Vagina (tissue), 2 donors: ENCODE data around the gene KCNK1.

Source experiments
- POLR2A ChIP-seq, 2 donors: fragments of 450-650 bp; IDR thresholded peaks; one replicate each; pipeline ENCODE4 v1.6.1; 2017; ENCODE audit warnings: antibody characterized with exemption in 2 of 2, mild to moderate bottlenecking in 2 of 2, moderate library complexity in 2 of 2
- POLR2AphosphoS5 ChIP-seq, 2 donors: sonication (generic); formaldehyde crosslinking; IDR thresholded peaks; one replicate each; pipeline ENCODE4 v1.9.0; 2017; ENCODE audit warnings: antibody characterized with exemption in 2 of 2, mild to moderate bottlenecking in 2 of 2, low read depth in 1 of 2; ENCODE audit not compliant: insufficient read depth in 1 of 2
- TF ChIP-seq, protein P1 (sequence below), 3 experiments: fragments of 450-650 bp in 2 of 3; fragments of 200-600 bp in 1 of 3; sonication (generic) in 1 of 3; IDR thresholded peaks; one replicate each; pipeline ENCODE4 v1.5.1; 2017 to 2019; ENCODE audit warnings: antibody characterized with exemption in 3 of 3, mild to moderate bottlenecking in 2 of 3, moderate library complexity in 2 of 3

DNA sequence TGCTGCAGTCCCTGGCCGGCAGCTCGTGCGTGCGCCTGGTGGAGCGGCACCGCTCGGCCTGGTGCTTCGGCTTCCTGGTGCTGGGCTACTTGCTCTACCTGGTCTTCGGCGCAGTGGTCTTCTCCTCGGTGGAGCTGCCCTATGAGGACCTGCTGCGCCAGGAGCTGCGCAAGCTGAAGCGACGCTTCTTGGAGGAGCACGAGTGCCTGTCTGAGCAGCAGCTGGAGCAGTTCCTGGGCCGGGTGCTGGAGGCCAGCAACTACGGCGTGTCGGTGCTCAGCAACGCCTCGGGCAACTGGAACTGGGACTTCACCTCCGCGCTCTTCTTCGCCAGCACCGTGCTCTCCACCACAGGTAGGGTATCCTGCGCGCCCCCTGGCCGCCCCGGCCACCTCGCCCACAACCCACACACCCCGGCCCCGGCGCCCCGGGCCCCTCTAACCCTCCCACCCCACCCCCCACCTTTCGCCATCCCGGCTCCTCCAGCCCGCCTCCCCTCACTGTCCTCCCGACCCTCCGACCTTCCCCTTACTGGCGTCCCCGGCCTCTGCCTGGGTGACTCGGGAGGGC, 352 bp downstream of the KCNK1 start:
- TF ChIP-seq, protein P1, sequence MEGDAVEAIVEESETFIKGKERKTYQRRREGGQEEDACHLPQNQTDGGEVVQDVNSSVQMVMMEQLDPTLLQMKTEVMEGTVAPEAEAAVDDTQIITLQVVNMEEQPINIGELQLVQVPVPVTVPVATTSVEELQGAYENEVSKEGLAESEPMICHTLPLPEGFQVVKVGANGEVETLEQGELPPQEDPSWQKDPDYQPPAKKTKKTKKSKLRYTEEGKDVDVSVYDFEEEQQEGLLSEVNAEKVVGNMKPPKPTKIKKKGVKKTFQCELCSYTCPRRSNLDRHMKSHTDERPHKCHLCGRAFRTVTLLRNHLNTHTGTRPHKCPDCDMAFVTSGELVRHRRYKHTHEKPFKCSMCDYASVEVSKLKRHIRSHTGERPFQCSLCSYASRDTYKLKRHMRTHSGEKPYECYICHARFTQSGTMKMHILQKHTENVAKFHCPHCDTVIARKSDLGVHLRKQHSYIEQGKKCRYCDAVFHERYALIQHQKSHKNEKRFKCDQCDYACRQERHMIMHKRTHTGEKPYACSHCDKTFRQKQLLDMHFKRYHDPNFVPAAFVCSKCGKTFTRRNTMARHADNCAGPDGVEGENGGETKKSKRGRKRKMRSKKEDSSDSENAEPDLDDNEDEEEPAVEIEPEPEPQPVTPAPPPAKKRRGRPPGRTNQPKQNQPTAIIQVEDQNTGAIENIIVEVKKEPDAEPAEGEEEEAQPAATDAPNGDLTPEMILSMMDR (IDR thresholded peaks at IDR 0.05): no peak
- TF ChIP-seq POLR2A (IDR thresholded peaks at IDR 0.05) (no peak), POLR2AphosphoS5 (IDR thresholded peaks at IDR 0.05; ENCODE audit: insufficient read depth in 1 of 2, low read depth in 1 of 2) (no peak)
